ENCODE data around the gene C9orf153. TPM values are rescaled to one million over a fixed set of nuclear protein-coding genes. Genes with fewer than 3 reads are reported as not detected.
"Not testable (repeated sequence)": the region's sequence is repeated elsewhere in the genome, so short reads cannot be mapped to it uniquely, and the experiment has no call there.

Gene C9orf153
- 0.42 TPM for total RNA-seq
- long read RNA-seq, partial matches to known transcripts = 0 of 2 reads
- long read RNA-seq, other reads (novel, unspliced or antisense) = 2 of 2 reads

GRCh38 chr9:86259557-86259956 lies at the start of gene C9orf153:
Gene C9orf153 (minus strand): TSS chr9:86259657. CDS start chr9:86229603, 30,054 bp downstream.
- intact Hi-C loops (cut with micrococcal nuclease) = no loop called here
- ATAC-seq (no peak), DNase-seq (no peak)

- intact Hi-C loops (cut with micrococcal nuclease) = no loop called here
- ATAC-seq (no peak), DNase-seq (no peak)
Observed at GRCh38 chr9:86308687-86309086, 49.2 kb upstream of the C9orf153 start.

- intact Hi-C loops (cut with micrococcal nuclease) = no loop called here
- no peak for ATAC-seq
- DNase-seq = no peak
Observed at GRCh38 chr9:86304236-86304730, 44.8 kb upstream of the C9orf153 start.

- ATAC-seq (no peak), DNase-seq (no peak)
- intact Hi-C loops (cut with micrococcal nuclease) = no loop called here
Observed at GRCh38 chr9:86303316-86303975, 44.0 kb upstream of the C9orf153 start.

GRCh38 chr9:86301686-86302085 lies 42.2 kb upstream of the C9orf153 start:
- ATAC-seq = no peak
- intact Hi-C loops (cut with micrococcal nuclease) = no loop called here
- DNase-seq = no peak

- no peak for ATAC-seq
- intact Hi-C loops (cut with micrococcal nuclease) = no loop called here
- DNase-seq = no peak
Observed at GRCh38 chr9:86300701-86301100, 41.2 kb upstream of the C9orf153 start.

GRCh38 chr9:86298873-86299272 lies 39.4 kb upstream of the C9orf153 start:
- ATAC-seq = no peak
- intact Hi-C loops (cut with micrococcal nuclease) = no loop called here

GRCh38 chr9:86290341-86290740 lies 30.9 kb upstream of the C9orf153 start:
- DNase-seq; intact Hi-C loops (cut with micrococcal nuclease); ATAC-seq: not testable (repeated sequence)

More at GRCh38 chr9:86298873-86299272, 39.4 kb upstream of the C9orf153 start:
- no peak for DNase-seq

GRCh38 chr9:86288499-86289198 lies 29.2 kb upstream of the C9orf153 start:
- ATAC-seq (no peak), DNase-seq (no peak)
- intact Hi-C loops (cut with micrococcal nuclease) = no loop called here

GRCh38 chr9:86287013-86287412 lies 27.6 kb upstream of the C9orf153 start:
- no peak for ATAC-seq
- intact Hi-C loops (cut with micrococcal nuclease) = no loop called here
- DNase-seq = no peak

GRCh38 chr9:86286278-86286677 lies 26.8 kb upstream of the C9orf153 start:
- ATAC-seq = no peak
- no peak for DNase-seq
- intact Hi-C loops (cut with micrococcal nuclease) = no loop called here

GRCh38 chr9:86285261-86285660 lies 25.8 kb upstream of the C9orf153 start:
- intact Hi-C loops (cut with micrococcal nuclease) = no loop called here
- ATAC-seq = no peak
- no peak for DNase-seq

GRCh38 chr9:86282979-86283535 lies 23.6 kb upstream of the C9orf153 start:
- no peak for DNase-seq
- ATAC-seq = peak; percentile 29
- intact Hi-C loops (cut with micrococcal nuclease) = no loop called here

- intact Hi-C loops (cut with micrococcal nuclease) = no loop called here
- peak; percentile 97 for ATAC-seq
- peak; percentile 99 for DNase-seq
Observed at GRCh38 chr9:86282077-86282978, 22.9 kb upstream of the C9orf153 start, which contains the start of gene ISCA1. Gene ISCA1 (minus strand): TSS chr9:86282538. CDS start chr9:86282458, 80 bp downstream.

GRCh38 chr9:86281593-86282076 lies 22.2 kb upstream of the C9orf153 start:
- ATAC-seq (no peak), DNase-seq (no peak)
- intact Hi-C loops (cut with micrococcal nuclease) = no loop called here

GRCh38 chr9:86280580-86280979 lies 21.1 kb upstream of the C9orf153 start:
- DNase-seq (no peak), ATAC-seq (no peak)
- intact Hi-C loops (cut with micrococcal nuclease) = no loop called here

- DNase-seq (no peak), ATAC-seq (no peak)
- intact Hi-C loops (cut with micrococcal nuclease) = no loop called here
Observed at GRCh38 chr9:86279839-86280238, 20.4 kb upstream of the C9orf153 start.

- intact Hi-C loops (cut with micrococcal nuclease) = no loop called here
- ATAC-seq (no peak), DNase-seq (no peak)
Observed at GRCh38 chr9:86277072-86277471, 17.6 kb upstream of the C9orf153 start.

- ATAC-seq (peak; percentile 19), DNase-seq (no peak)
- intact Hi-C loops (cut with micrococcal nuclease) = no loop called here
Observed at GRCh38 chr9:86275962-86276361, 16.5 kb upstream of the C9orf153 start.

All from left ventricle myocardium superior (tissue), 1 donor.